Psoas muscle (tissue), 8 donors: ENCODE data around the gene PELI2. TPM values are rescaled to one million over a fixed set of nuclear protein-coding genes. Genes with fewer than 3 reads are reported as not detected.
A peak's percentile ranks its signal among the peaks of the same experiment; 100 is the strongest.

Experiments used
- ATAC-seq, 4 donors: fragments of 200-7000 bp; cut with Tn5 transposase; one replicate each; pipeline ENCODE4 v1.9.1; 2020; ENCODE audit warnings: moderate library complexity in 3 of 4, mild to moderate bottlenecking in 2 of 4
- DNase-seq, 2 donors: peaks; one replicate each; pipeline ENCODE4 v3.0.0-alpha.2; 2020
- H3K27ac ChIP-seq: fragments of 200-600 bp; one replicate; pipeline ENCODE4 v1.8.0; 2022
- H3K27me3 ChIP-seq, 3 donors: fragments of 200-600 bp in 1 of 3; one replicate each; pipeline versions ENCODE4 v1.6.1 to v1.8.0; 2013 to 2022; ENCODE audit warnings: low read length in 2 of 3, mild to moderate bottlenecking in 2 of 3, moderate library complexity in 1 of 3; ENCODE audit not compliant: insufficient read depth in 3 of 3
- H3K36me3 ChIP-seq, 2 donors: fragments of 200-600 bp in 1 of 2; one replicate each; pipeline versions ENCODE4 v1.6.1 to v1.8.0; 2013 to 2022; ENCODE audit warnings: low read depth in 1 of 2, mild to moderate bottlenecking in 1 of 2, moderate library complexity in 1 of 2; ENCODE audit not compliant: insufficient read depth in 1 of 2
- H3K4me1 ChIP-seq: fragments of 200-600 bp; one replicate; pipeline ENCODE4 v1.8.0; 2022
- H3K4me3 ChIP-seq: fragments of 200-600 bp; one replicate; pipeline ENCODE4 v1.8.0; 2022; ENCODE audit warnings: mild to moderate bottlenecking
- H3K9me3 ChIP-seq: fragments of 200-600 bp; one replicate; pipeline ENCODE4 v1.8.0; 2022
- CTCF ChIP-seq: fragments of 200-600 bp; IDR thresholded peaks from one replicate; pipeline ENCODE4 v1.8.0; 2022; ENCODE audit warnings: antibody characterized with exemption
- WGBS, 3 donors: extraction: QIAGEN DNeasy Blood & Tissue Kit; methylation state at CpG; one replicate each; pipeline versions ENCODE4 v1.1.6 to v1.1.7; 2013; 5-methylcytosine and 5-hydroxymethylcytosine counted together
- intact Hi-C, 2 donors: fragments of 100-400 bp; cut with DNase I; formaldehyde crosslinking; loops; one replicate each; pipeline versions ENCODE4 v1.11.0 to v1.14.2; 2022
- polyA plus RNA-seq, 3 donors: library from polyadenylated mRNA; stranded (reverse); fragments of 200-250 nt; gene quantifications; one replicate each; pipeline ENCODE4 v1.2.3, GENCODE V29; 2013
- total RNA-seq, 4 donors: library from RNA; stranded (reverse); fragmentation: NEBNext Ultra II Directional in 2 of 4; extraction: Animal tissue kit (Norgen Biotek cat#: 25700) in 2 of 4; gene quantifications; one replicate each; pipeline versions ENCODE4 v1.2.1 to v1.2.4, GENCODE V29; 2021 to 2023
- donor health status: healthy with polysubstance abuse.
- donor health status: DM: no; HTN: no; CAD: no; lungs with moderate emphysema.
- donor health status: Bipolar disorder and iron deficiency.
- donor health status: healthy.
- donor health status: DM: yes; HTN: yes; CAD: no.
- donor health status: DM: no; HTN: no; CAD: no.
- donor health status: DM: no; HTN: no; CAD: no.
- donor health status: DM: yes; HTN: yes; CAD: no.

Gene PELI2
- total and polyA plus RNA-seq, 7 donors: 0.44 to 2.9 (median 1.9) TPM

DNA sequence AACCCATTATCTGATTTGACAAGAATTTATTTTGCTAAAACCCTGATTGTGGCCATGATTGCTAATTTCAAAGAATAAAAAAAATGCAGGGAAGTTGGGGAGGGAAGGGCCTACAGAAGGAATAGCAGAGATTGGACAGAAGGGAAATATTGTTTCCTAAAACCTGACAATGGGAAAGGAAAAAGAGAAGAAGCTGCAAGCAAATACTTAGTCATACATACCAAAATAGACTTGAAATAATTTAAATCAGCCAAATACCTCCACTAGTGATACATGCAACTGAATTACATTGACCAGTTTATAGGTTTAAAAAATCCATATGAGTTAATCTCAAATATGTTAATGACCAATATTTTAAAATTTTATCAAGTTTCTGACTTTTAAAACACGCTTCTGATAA is 75.1 kb downstream of the PELI2 start:
- no peak for ATAC-seq
- no peak for DNase-seq
- intact Hi-C loops: no loop called here
- Histone ChIP-seq H3K36me3 (no peaks in the 10 kb centered on the region), H3K4me3 (no peak overlapping the region), H3K27me3 (no peaks in the 10 kb centered on the region), H3K27ac (no peak overlapping the region), H3K4me1 (peaks cover 16% of the 10 kb centered on the region), H3K9me3 (no peaks in the 10 kb centered on the region)
- 94 to 99% (median 97%) methylated on average over 1 of the region's 1 CpG for WGBS, 3 donors
- TF ChIP-seq CTCF: no peak

GRCh38 chr14:56194042-56194441 is 75.8 kb downstream of the PELI2 start:
- Histone ChIP-seq H3K36me3 (no peaks in the 10 kb centered on the region), H3K27me3 (no peaks in the 10 kb centered on the region), H3K4me3 (no peak overlapping the region), H3K4me1 (peaks cover 16% of the 10 kb centered on the region), H3K9me3 (no peaks in the 10 kb centered on the region), H3K27ac (no peak overlapping the region)
- WGBS, 3 donors: 75 to 89% (median 83%) methylated on average over 7 of the region's 7 CpGs
- no peak for TF ChIP-seq CTCF
- intact Hi-C loops: no loop called here
- ATAC-seq (no peak), DNase-seq (no peak)

- no peaks in the 10 kb centered on the region for H3K36me3 ChIP-seq
- no peaks in the 10 kb centered on the region for H3K27me3 ChIP-seq
- H3K27ac ChIP-seq: peak overlapping the region; percentile 47
- 53 to 60% (median 58%) methylated on average over 5 of the region's 5 CpGs for WGBS, 3 donors
- intact Hi-C loops: loop anchor here in 1 of 2 donors (5.0 kb wide), 1 partner anchor 78 kb away; the partner anchor contains the start of gene PELI2
- H3K4me1 ChIP-seq: peaks cover 21% of the 10 kb centered on the region
- ATAC-seq: no peak
- TF ChIP-seq CTCF: no peak
- H3K9me3 ChIP-seq: no peaks in the 10 kb centered on the region
- no peak overlapping the region for H3K4me3 ChIP-seq
- DNase-seq: no peak
These were observed 77.0 kb downstream of the PELI2 start for GRCh38 chr14:56195223-56195622.

- H3K27me3 ChIP-seq: no peaks in the 10 kb centered on the region
- 23 to 37% (median 26%) methylated on average over 6 of the region's 6 CpGs for WGBS, 3 donors
- H3K27ac ChIP-seq: peak overlapping the region; percentile 47
- no peaks in the 10 kb centered on the region for H3K36me3 ChIP-seq
- no peak for TF ChIP-seq CTCF
- peaks cover 21% of the 10 kb centered on the region for H3K4me1 ChIP-seq
- intact Hi-C loops: loop anchor here in 1 of 2 donors (5.0 kb wide), 1 partner anchor 78 kb away; the partner anchor contains the start of gene PELI2
- H3K4me3 ChIP-seq: peak overlapping the region; percentile 7
- ATAC-seq: peak in 3 of 4 donors; percentile 63 to 83 (median 69)
- no peaks in the 10 kb centered on the region for H3K9me3 ChIP-seq
- DNase-seq: no peak
These were observed 77.5 kb downstream of the PELI2 start for GRCh38 chr14:56195704-56196103.

- TF ChIP-seq CTCF: no peak
- Histone ChIP-seq H3K4me3 (peak overlapping the region; percentile 7), H3K27me3 (no peaks in the 10 kb centered on the region), H3K4me1 (peaks cover 21% of the 10 kb centered on the region), H3K9me3 (no peaks in the 10 kb centered on the region), H3K36me3 (no peaks in the 10 kb centered on the region), H3K27ac (peak overlapping the region; percentile 47)
- peak in 1 of 4 donors; percentile 35 for ATAC-seq
- WGBS, 3 donors: 42 to 45% (median 43%) methylated on average over 2 of the region's 2 CpGs
- intact Hi-C loops: loop anchor here in 1 of 2 donors (5.0 kb wide), 1 partner anchor 79 kb away; the partner anchor contains the start of gene PELI2
- DNase-seq: no peak
These were observed 78.1 kb downstream of the PELI2 start for GRCh38 chr14:56196274-56196673.
